Prostate gland (tissue), 2 donors: ENCODE measurements around the gene RNU1-1. TPM values are rescaled to one million over a fixed set of nuclear protein-coding genes. Genes with fewer than 3 reads are reported as not detected.
"Not testable (repeated sequence)": the region's sequence is repeated elsewhere in the genome, so short reads cannot be mapped to it uniquely, and the experiment has no call there.

Experiments
- DNase-seq: peaks from one replicate; pipeline ENCODE4 v3.0.0-alpha.2; 2019; ENCODE audit warnings: low spot score
- H3K27ac ChIP-seq, 2 donors: fragments of 200-600 bp; sonication (generic); 2 replicates each; pipeline ENCODE4 v1.5.1; 2017 to 2019
- H3K27me3 ChIP-seq: fragments of 200-600 bp; sonication (generic); replicated peaks from 2 replicates; pipeline ENCODE4 v1.5.1; 2019; ENCODE audit not compliant: insufficient read depth
- H3K36me3 ChIP-seq, 2 donors: fragments of 200-600 bp; sonication (generic); 1 replicate in 1 of 2; 2 replicates in 1 of 2; pipeline versions ENCODE4 v1.5.1 to v1.8.1; 2017 to 2019
- H3K4me1 ChIP-seq: fragments of 200-600 bp; sonication (generic); replicated peaks from 2 replicates; pipeline ENCODE4 v1.5.1; 2019
- H3K4me3 ChIP-seq, 2 donors: fragments of 200-600 bp; sonication (generic); 2 replicates each; pipeline ENCODE4 v1.5.1; 2017 to 2019
- H3K9me3 ChIP-seq: fragments of 200-600 bp; sonication (generic); 2 replicates; pipeline ENCODE4 v1.5.1; 2017
- POLR2A ChIP-seq: fragments of 450-650 bp; IDR thresholded peaks from one replicate; pipeline ENCODE4 v1.6.1; 2016; ENCODE audit warnings: antibody characterized with exemption, mild to moderate bottlenecking
- POLR2AphosphoS5 ChIP-seq: sonication (generic); formaldehyde crosslinking; IDR thresholded peaks from one replicate; pipeline ENCODE4 v1.6.1; 2017; ENCODE audit warnings: antibody characterized with exemption
- WGBS: methylation state at CpG from one replicate; pipeline ENCODE4 v1.1.5; 2018; 5-methylcytosine and 5-hydroxymethylcytosine counted together
- intact Hi-C: fragments of 100-400 bp; cut with DNase I; formaldehyde crosslinking; loops from one replicate; pipeline ENCODE4 v1.14.2; 2022
- total RNA-seq, 2 donors: library from RNA; depleted of rRNA; stranded (reverse); fragments of >200 nt; gene quantifications; one replicate each; pipeline ENCODE4 v1.1.0, GENCODE V29; 2016
- TF ChIP-seq, protein P1 (sequence below), 4 experiments: fragments of 200-600 bp in 2 of 4; fragments of 450-650 bp in 2 of 4; sonication (generic) in 2 of 4; IDR thresholded peaks; 1 replicate in 3 of 4; 2 replicates in 1 of 4; pipeline ENCODE4 v1.5.1; 2016 to 2019; ENCODE audit warnings: antibody characterized with exemption in 4 of 4, mild to moderate bottlenecking in 2 of 4, moderate library complexity in 2 of 4

The RNU1-1 gene
- total RNA-seq, 2 donors from 2014 or later = under 0.01 TPM

- no peak for TF ChIP-seq POLR2A
- no peak for TF ChIP-seq POLR2AphosphoS5
- TF ChIP-seq, protein P1, sequence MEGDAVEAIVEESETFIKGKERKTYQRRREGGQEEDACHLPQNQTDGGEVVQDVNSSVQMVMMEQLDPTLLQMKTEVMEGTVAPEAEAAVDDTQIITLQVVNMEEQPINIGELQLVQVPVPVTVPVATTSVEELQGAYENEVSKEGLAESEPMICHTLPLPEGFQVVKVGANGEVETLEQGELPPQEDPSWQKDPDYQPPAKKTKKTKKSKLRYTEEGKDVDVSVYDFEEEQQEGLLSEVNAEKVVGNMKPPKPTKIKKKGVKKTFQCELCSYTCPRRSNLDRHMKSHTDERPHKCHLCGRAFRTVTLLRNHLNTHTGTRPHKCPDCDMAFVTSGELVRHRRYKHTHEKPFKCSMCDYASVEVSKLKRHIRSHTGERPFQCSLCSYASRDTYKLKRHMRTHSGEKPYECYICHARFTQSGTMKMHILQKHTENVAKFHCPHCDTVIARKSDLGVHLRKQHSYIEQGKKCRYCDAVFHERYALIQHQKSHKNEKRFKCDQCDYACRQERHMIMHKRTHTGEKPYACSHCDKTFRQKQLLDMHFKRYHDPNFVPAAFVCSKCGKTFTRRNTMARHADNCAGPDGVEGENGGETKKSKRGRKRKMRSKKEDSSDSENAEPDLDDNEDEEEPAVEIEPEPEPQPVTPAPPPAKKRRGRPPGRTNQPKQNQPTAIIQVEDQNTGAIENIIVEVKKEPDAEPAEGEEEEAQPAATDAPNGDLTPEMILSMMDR (IDR thresholded peaks at IDR 0.05) = no peak
- H3K36me3 ChIP-seq = no peaks in the 10 kb centered on the region
- no peak overlapping the region for H3K27ac ChIP-seq
- H3K4me1 ChIP-seq = no peaks in the 10 kb centered on the region
- no peak overlapping the region for H3K4me3 ChIP-seq
- WGBS = 97% methylated on average over 12 of the region's 12 CpGs
- intact Hi-C loops = no loop called here
- DNase-seq = no peak
- no peaks in the 10 kb centered on the region for H3K27me3 ChIP-seq
- H3K9me3 ChIP-seq = no peaks in the 10 kb centered on the region
These were observed 36.0 kb downstream of the RNU1-1 start for GRCh38 chr1:16478091-16478490.

- intact Hi-C loops, H3K27ac ChIP-seq, H3K27me3 ChIP-seq, H3K4me3 ChIP-seq, H3K36me3 ChIP-seq, H3K4me1 ChIP-seq, DNase-seq, H3K9me3 ChIP-seq: not testable (repeated sequence)
- 87% methylated on average over 21 of the region's 29 CpGs for WGBS
These were observed 38.0 kb downstream of the RNU1-1 start for GRCh38 chr1:16475771-16476770.

DNA sequence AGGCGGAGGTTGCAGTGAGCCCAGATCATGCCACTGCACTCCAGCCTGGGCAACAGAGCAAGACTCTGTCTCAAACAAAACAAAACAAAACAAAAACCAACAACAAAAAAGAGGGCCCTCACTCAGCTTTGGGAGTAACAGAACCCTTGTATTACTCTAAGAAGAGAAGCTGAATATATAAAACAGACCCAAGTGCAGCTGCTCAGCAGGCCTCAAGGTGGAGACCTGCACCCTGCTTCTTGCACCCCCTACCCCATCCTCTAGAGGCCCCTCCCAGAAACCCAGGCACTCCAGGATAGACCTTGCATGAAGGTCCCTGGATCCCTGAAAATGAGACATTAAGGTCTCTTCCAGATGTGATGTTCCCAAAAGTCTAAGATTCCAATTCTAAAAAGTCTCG lies 39.2 kb downstream of the RNU1-1 start:
- H3K4me1 ChIP-seq, H3K36me3 ChIP-seq, H3K9me3 ChIP-seq, H3K4me3 ChIP-seq, intact Hi-C loops, H3K27me3 ChIP-seq, DNase-seq, H3K27ac ChIP-seq: not testable (repeated sequence)
- WGBS = 89% methylated on average over 2 of the region's 2 CpGs

DNA sequence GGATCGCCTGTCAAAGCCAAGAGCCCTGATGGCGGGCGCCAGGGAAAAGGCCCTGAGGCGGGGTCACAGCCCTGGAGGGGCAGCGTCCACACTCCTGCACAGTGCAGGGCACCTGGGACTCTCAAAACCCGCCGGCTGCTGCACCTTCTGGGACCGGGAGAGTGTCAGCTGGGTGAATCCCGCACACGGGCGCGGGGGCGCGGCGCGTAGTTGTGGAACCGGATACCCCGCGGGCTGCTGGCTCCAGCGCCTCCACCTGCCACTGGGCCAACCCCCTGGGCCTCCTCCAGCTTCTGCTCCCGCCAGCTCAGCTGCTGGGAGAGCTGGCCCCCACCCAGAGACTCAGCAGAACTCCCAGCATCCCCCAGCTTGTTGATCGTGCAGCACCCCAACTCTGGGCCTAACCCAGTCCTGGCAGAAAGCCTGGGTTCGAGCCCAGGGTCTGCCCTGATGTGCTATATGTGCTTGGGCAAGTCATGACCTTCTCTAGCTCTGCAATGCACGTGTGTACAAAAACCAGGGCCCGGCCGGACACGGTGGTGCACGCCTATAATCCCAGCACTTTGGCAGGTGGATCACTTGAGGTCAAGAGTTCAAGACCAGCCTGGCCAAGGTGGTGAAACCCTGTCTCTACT lies 39.8 kb downstream of the RNU1-1 start:
- no peak for DNase-seq
- TF ChIP-seq POLR2AphosphoS5 (no peak), POLR2A (no peak)
- TF ChIP-seq, protein P1 (IDR thresholded peaks at IDR 0.05) = no peak

DNA sequence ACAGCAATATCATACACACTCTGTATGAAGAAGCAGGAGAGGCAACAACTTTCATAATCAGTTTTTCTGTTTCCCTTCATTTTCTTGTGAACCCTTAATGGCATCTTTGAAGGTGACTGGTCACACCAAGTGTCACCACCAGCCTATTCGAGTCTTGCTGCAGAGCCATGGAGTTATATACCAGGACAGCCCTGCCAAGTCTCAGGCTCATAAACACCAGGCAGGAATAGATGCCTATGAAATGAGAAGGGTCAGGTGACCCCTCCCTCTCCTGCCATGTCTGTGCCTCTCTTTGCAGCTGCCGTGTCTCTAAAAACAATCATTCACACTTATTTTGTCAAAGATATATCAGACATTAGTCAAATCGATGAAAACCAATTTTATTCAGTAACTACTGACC lies 45.5 kb downstream of the RNU1-1 start:
- no peak overlapping the region for H3K27ac ChIP-seq
- H3K4me1 ChIP-seq = no peaks in the 10 kb centered on the region
- H3K27me3 ChIP-seq = no peaks in the 10 kb centered on the region
- no peak overlapping the region for H3K4me3 ChIP-seq
- no peaks in the 10 kb centered on the region for H3K36me3 ChIP-seq
- DNase-seq = no peak
- intact Hi-C loops = no loop called here
- 93% methylated on average over 3 of the region's 3 CpGs for WGBS
- TF ChIP-seq POLR2AphosphoS5 (no peak), POLR2A (no peak)
- TF ChIP-seq, protein P1 (IDR thresholded peaks at IDR 0.05) = no peak
- H3K9me3 ChIP-seq = no peaks in the 10 kb centered on the region

More for the DNA sequence above, 39.8 kb downstream of the RNU1-1 start:
- Histone ChIP-seq H3K4me3 (no peak overlapping the region), H3K9me3 (no peaks in the 10 kb centered on the region), H3K27me3 (no peaks in the 10 kb centered on the region), H3K27ac (no peak overlapping the region), H3K36me3 (no peaks in the 10 kb centered on the region), H3K4me1 (no peaks in the 10 kb centered on the region)
- WGBS = 88% methylated on average over 22 of the region's 28 CpGs
- intact Hi-C loops = no loop called here
